ENCODE results near the gene ELF5.

Gene ELF5

GRCh38 chr11:34522188-34522587 lies 8.6 kb upstream of the ELF5 start:
- Histone ChIP-seq H3K27me3 (ENCODE audit: control insufficient read depth in 1 of 2, insufficient read depth in 2 of 2, low read length in 2 of 2) (peaks cover 0 to 5% of the 10 kb centered on the region in 2 donors), H3K9me3 (ENCODE audit: control insufficient read depth in 2 of 2, low read length in 2 of 2) (no peaks in the 10 kb centered on the region), H3K36me3 (ENCODE audit: control insufficient read depth in 2 of 2, insufficient read depth in 2 of 2, low read length in 2 of 2) (no peaks in the 10 kb centered on the region), H3K27ac (ENCODE audit: low read length) (no peak overlapping the region), H3K9ac (ENCODE audit: low read length in 2 of 2) (no peak overlapping the region), H3K4me3 (ENCODE audit: low read length in 2 of 2) (no peak overlapping the region), H3K4me1 (ENCODE audit: control insufficient read depth, insufficient read depth, low read length) (no peaks in the 10 kb centered on the region)

- Histone ChIP-seq H3K4me3 (ENCODE audit: low read length in 2 of 2) (no peak overlapping the region), H3K4me1 (ENCODE audit: control insufficient read depth, insufficient read depth, low read length) (no peaks in the 10 kb centered on the region), H3K27me3 (ENCODE audit: control insufficient read depth in 1 of 2, insufficient read depth in 2 of 2, low read length in 2 of 2) (peaks cover 0 to 5% of the 10 kb centered on the region in 2 donors), H3K9me3 (ENCODE audit: control insufficient read depth in 2 of 2, low read length in 2 of 2) (no peaks in the 10 kb centered on the region), H3K9ac (ENCODE audit: low read length in 2 of 2) (no peak overlapping the region), H3K27ac (ENCODE audit: low read length) (no peak overlapping the region), H3K36me3 (ENCODE audit: control insufficient read depth in 2 of 2, insufficient read depth in 2 of 2, low read length in 2 of 2) (no peaks in the 10 kb centered on the region)
Measured at GRCh38 chr11:34521265-34521664, 7.7 kb upstream of the ELF5 start.

- Histone ChIP-seq H3K27me3 (ENCODE audit: control insufficient read depth in 1 of 2, insufficient read depth in 2 of 2, low read length in 2 of 2) (no peaks in the 10 kb centered on the region), H3K9me3 (ENCODE audit: control insufficient read depth in 2 of 2, low read length in 2 of 2) (no peaks in the 10 kb centered on the region), H3K4me1 (ENCODE audit: control insufficient read depth, insufficient read depth, low read length) (no peaks in the 10 kb centered on the region), H3K27ac (ENCODE audit: low read length) (no peak overlapping the region), H3K9ac (ENCODE audit: low read length in 2 of 2) (no peak overlapping the region), H3K4me3 (ENCODE audit: low read length in 2 of 2) (no peak overlapping the region), H3K36me3 (ENCODE audit: control insufficient read depth in 2 of 2, insufficient read depth in 2 of 2, low read length in 2 of 2) (no peaks in the 10 kb centered on the region)
Measured at GRCh38 chr11:34519595-34520235, 6.1 kb upstream of the ELF5 start.

GRCh38 chr11:34516247-34517040 lies 2.9 kb upstream of the ELF5 start:
- H3K27ac ChIP-seq (ENCODE audit: low read length), result no peak overlapping the region
- no peaks in the 10 kb centered on the region for H3K4me1 ChIP-seq (ENCODE audit: control insufficient read depth, insufficient read depth, low read length)
- peaks cover 0 to 3% of the 10 kb centered on the region in 2 donors for H3K27me3 ChIP-seq (ENCODE audit: control insufficient read depth in 1 of 2, insufficient read depth in 2 of 2, low read length in 2 of 2)
- H3K36me3 ChIP-seq (ENCODE audit: control insufficient read depth in 2 of 2, insufficient read depth in 2 of 2, low read length in 2 of 2), result no peaks in the 10 kb centered on the region
- no peak overlapping the region for H3K4me3 ChIP-seq (ENCODE audit: low read length in 2 of 2)
- no peaks in the 10 kb centered on the region for H3K9me3 ChIP-seq (ENCODE audit: control insufficient read depth in 2 of 2, low read length in 2 of 2)
- H3K9ac ChIP-seq (ENCODE audit: low read length in 2 of 2), result no peak overlapping the region

GRCh38 chr11:34514597-34514996 lies 1.0 kb upstream of the ELF5 start:
- Histone ChIP-seq H3K9ac (ENCODE audit: low read length in 2 of 2) (no peak overlapping the region), H3K4me3 (ENCODE audit: low read length in 2 of 2) (no peak overlapping the region), H3K4me1 (ENCODE audit: control insufficient read depth, insufficient read depth, low read length) (no peaks in the 10 kb centered on the region), H3K27ac (ENCODE audit: low read length) (no peak overlapping the region), H3K36me3 (ENCODE audit: control insufficient read depth in 2 of 2, insufficient read depth in 2 of 2, low read length in 2 of 2) (no peaks in the 10 kb centered on the region), H3K27me3 (ENCODE audit: control insufficient read depth in 1 of 2, insufficient read depth in 2 of 2, low read length in 2 of 2) (peaks cover 0 to 3% of the 10 kb centered on the region in 2 donors), H3K9me3 (ENCODE audit: control insufficient read depth in 2 of 2, low read length in 2 of 2) (no peaks in the 10 kb centered on the region)

- Histone ChIP-seq H3K4me1 (ENCODE audit: control insufficient read depth, insufficient read depth, low read length) (no peaks in the 10 kb centered on the region), H3K36me3 (ENCODE audit: control insufficient read depth in 2 of 2, insufficient read depth in 2 of 2, low read length in 2 of 2) (no peaks in the 10 kb centered on the region), H3K27me3 (ENCODE audit: control insufficient read depth in 1 of 2, insufficient read depth in 2 of 2, low read length in 2 of 2) (peaks cover 0 to 3% of the 10 kb centered on the region in 2 donors), H3K4me3 (ENCODE audit: low read length in 2 of 2) (no peak overlapping the region), H3K9ac (ENCODE audit: low read length in 2 of 2) (no peak overlapping the region), H3K27ac (ENCODE audit: low read length) (no peak overlapping the region), H3K9me3 (ENCODE audit: control insufficient read depth in 2 of 2, low read length in 2 of 2) (no peaks in the 10 kb centered on the region)
Measured at GRCh38 chr11:34512840-34513681, 533 bp downstream of the ELF5 start.

GRCh38 chr11:34510673-34511072 lies 2.9 kb downstream of the ELF5 start:
- Histone ChIP-seq H3K4me1 (ENCODE audit: control insufficient read depth, insufficient read depth, low read length) (no peaks in the 10 kb centered on the region), H3K9ac (ENCODE audit: low read length in 2 of 2) (no peak overlapping the region), H3K27ac (ENCODE audit: low read length) (no peak overlapping the region), H3K36me3 (ENCODE audit: control insufficient read depth in 2 of 2, insufficient read depth in 2 of 2, low read length in 2 of 2) (no peaks in the 10 kb centered on the region), H3K9me3 (ENCODE audit: control insufficient read depth in 2 of 2, low read length in 2 of 2) (no peaks in the 10 kb centered on the region), H3K27me3 (ENCODE audit: control insufficient read depth in 1 of 2, insufficient read depth in 2 of 2, low read length in 2 of 2) (peaks cover 0 to 3% of the 10 kb centered on the region in 2 donors), H3K4me3 (ENCODE audit: low read length in 2 of 2) (no peak overlapping the region)

GRCh38 chr11:34510218-34510617 lies 3.4 kb downstream of the ELF5 start:
- H3K4me3 ChIP-seq (ENCODE audit: low read length in 2 of 2), result no peak overlapping the region
- H3K9me3 ChIP-seq (ENCODE audit: control insufficient read depth in 2 of 2, low read length in 2 of 2), result no peaks in the 10 kb centered on the region
- no peaks in the 10 kb centered on the region for H3K4me1 ChIP-seq (ENCODE audit: control insufficient read depth, insufficient read depth, low read length)
- no peak overlapping the region for H3K9ac ChIP-seq (ENCODE audit: low read length in 2 of 2)
- H3K27me3 ChIP-seq (ENCODE audit: control insufficient read depth in 1 of 2, insufficient read depth in 2 of 2, low read length in 2 of 2), result peaks cover 0 to 3% of the 10 kb centered on the region in 2 donors
- no peaks in the 10 kb centered on the region for H3K36me3 ChIP-seq (ENCODE audit: control insufficient read depth in 2 of 2, insufficient read depth in 2 of 2, low read length in 2 of 2)
- H3K27ac ChIP-seq (ENCODE audit: low read length), result no peak overlapping the region

- H3K27ac ChIP-seq (ENCODE audit: low read length), result no peak overlapping the region
- H3K4me3 ChIP-seq (ENCODE audit: low read length in 2 of 2), result no peak overlapping the region
- peaks cover 0 to 3% of the 10 kb centered on the region in 2 donors for H3K27me3 ChIP-seq (ENCODE audit: control insufficient read depth in 1 of 2, insufficient read depth in 2 of 2, low read length in 2 of 2)
- H3K9ac ChIP-seq (ENCODE audit: low read length in 2 of 2), result no peak overlapping the region
- H3K9me3 ChIP-seq (ENCODE audit: control insufficient read depth in 2 of 2, low read length in 2 of 2), result no peaks in the 10 kb centered on the region
- H3K4me1 ChIP-seq (ENCODE audit: control insufficient read depth, insufficient read depth, low read length), result no peaks in the 10 kb centered on the region
- no peaks in the 10 kb centered on the region for H3K36me3 ChIP-seq (ENCODE audit: control insufficient read depth in 2 of 2, insufficient read depth in 2 of 2, low read length in 2 of 2)
Measured at GRCh38 chr11:34509336-34509876, 4.2 kb downstream of the ELF5 start.

GRCh38 chr11:34508524-34508923 lies 5.1 kb downstream of the ELF5 start:
- H3K36me3 ChIP-seq (ENCODE audit: control insufficient read depth in 2 of 2, insufficient read depth in 2 of 2, low read length in 2 of 2), result no peaks in the 10 kb centered on the region
- no peak overlapping the region for H3K4me3 ChIP-seq (ENCODE audit: low read length in 2 of 2)
- peaks cover 0 to 3% of the 10 kb centered on the region in 2 donors for H3K27me3 ChIP-seq (ENCODE audit: control insufficient read depth in 1 of 2, insufficient read depth in 2 of 2, low read length in 2 of 2)
- H3K9ac ChIP-seq (ENCODE audit: low read length in 2 of 2), result no peak overlapping the region
- no peaks in the 10 kb centered on the region for H3K4me1 ChIP-seq (ENCODE audit: control insufficient read depth, insufficient read depth, low read length)
- H3K9me3 ChIP-seq (ENCODE audit: control insufficient read depth in 2 of 2, low read length in 2 of 2), result no peaks in the 10 kb centered on the region
- H3K27ac ChIP-seq (ENCODE audit: low read length), result no peak overlapping the region
